GM10266 (cell line): ENCODE results near the gene CABP7.
"Not testable (repeated sequence)": the region's sequence is repeated elsewhere in the genome, so short reads cannot be mapped to it uniquely, and the experiment has no call there.

Experiments
- DNase-seq: peaks from one replicate; pipeline ENCODE4 v3.0.0; 2012; ENCODE audit errors: extremely low spot score
- CTCF ChIP-seq: IDR thresholded peaks from 2 replicates; pipeline ENCODE4 v1.5.1; 2012; ENCODE audit warnings: mild to moderate bottlenecking, low read depth; ENCODE audit not compliant: control insufficient read depth, insufficient read depth; ENCODE audit errors: missing control alignments

CABP7 gene

GRCh38 chr22:29750559-29751538, 31.0 kb downstream of the CABP7 start:
- DNase-seq = no peak

GRCh38 chr22:29751669-29752068, 31.9 kb downstream of the CABP7 start:
- no peak for DNase-seq
- no peak for TF ChIP-seq CTCF

More at GRCh38 chr22:29750559-29751538, 31.0 kb downstream of the CABP7 start:
- no peak for TF ChIP-seq CTCF

- no peak for DNase-seq
- TF ChIP-seq CTCF = no peak
Observed at GRCh38 chr22:29753808-29754657, 34.2 kb downstream of the CABP7 start.

GRCh38 chr22:29754658-29755395, 35.0 kb downstream of the CABP7 start:
- DNase-seq = not testable (repeated sequence)

- TF ChIP-seq CTCF = no peak
- no peak for DNase-seq
Observed at GRCh38 chr22:29755889-29756288, 36.1 kb downstream of the CABP7 start.

GRCh38 chr22:29756341-29756740, 36.5 kb downstream of the CABP7 start:
- no peak for TF ChIP-seq CTCF
- DNase-seq = no peak

GRCh38 chr22:29757096-29757495, 37.3 kb downstream of the CABP7 start:
- no peak for TF ChIP-seq CTCF
- no peak for DNase-seq
